ENCODE results near the gene GJC1. TPM values are rescaled to one million over a fixed set of nuclear protein-coding genes. Genes with fewer than 3 reads are reported as not detected.

Gene GJC1
- total and polyA plus RNA-seq, 11 donors, result 14.2 to 60.8 (median 24.9) TPM

DNA sequence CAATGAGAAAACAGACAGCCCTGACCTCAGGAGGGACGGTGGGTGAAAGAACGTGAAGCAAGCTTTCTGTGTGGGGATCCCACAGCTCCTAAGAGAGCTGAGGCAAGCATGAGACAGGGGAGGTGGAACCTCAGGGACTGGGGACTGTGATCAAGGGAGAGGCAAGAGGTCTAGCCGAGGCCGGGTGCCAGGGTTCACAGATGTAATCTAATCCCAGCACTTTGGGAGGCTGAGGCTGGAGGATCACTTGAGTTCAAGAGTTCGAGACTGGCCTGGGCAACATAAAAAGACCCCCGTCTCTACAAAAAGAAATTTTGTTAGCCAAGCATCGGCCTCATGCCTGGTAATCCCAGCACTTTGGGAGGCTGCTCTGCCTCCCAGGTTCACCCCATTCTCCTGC lies 75.8 kb downstream of the GJC1 start:
- no peak overlapping the region for H3K4me3 ChIP-seq
- H3K4me1 ChIP-seq, result peaks cover 0 to 31% (median 6%) of the 10 kb centered on the region in 12 donors
- intact Hi-C loops (cut with DNase I), result loop anchor here in 1 of 10 donors (10.0 kb wide), 1 partner anchor 59 kb away; no protein-coding TSS in a partner anchor
- TF ChIP-seq, protein P1, sequence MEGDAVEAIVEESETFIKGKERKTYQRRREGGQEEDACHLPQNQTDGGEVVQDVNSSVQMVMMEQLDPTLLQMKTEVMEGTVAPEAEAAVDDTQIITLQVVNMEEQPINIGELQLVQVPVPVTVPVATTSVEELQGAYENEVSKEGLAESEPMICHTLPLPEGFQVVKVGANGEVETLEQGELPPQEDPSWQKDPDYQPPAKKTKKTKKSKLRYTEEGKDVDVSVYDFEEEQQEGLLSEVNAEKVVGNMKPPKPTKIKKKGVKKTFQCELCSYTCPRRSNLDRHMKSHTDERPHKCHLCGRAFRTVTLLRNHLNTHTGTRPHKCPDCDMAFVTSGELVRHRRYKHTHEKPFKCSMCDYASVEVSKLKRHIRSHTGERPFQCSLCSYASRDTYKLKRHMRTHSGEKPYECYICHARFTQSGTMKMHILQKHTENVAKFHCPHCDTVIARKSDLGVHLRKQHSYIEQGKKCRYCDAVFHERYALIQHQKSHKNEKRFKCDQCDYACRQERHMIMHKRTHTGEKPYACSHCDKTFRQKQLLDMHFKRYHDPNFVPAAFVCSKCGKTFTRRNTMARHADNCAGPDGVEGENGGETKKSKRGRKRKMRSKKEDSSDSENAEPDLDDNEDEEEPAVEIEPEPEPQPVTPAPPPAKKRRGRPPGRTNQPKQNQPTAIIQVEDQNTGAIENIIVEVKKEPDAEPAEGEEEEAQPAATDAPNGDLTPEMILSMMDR (IDR thresholded peaks at IDR 0.05), result no peak
- no peak for TF ChIP-seq POLR2A (IDR thresholded peaks at IDR 0.05)
- no peak overlapping the region for H3K27ac ChIP-seq
- no peak for DNase-seq
- whole genome bisulfite sequencing, 4 donors, result 72 to 86% (median 82%) methylated on average over 7 of the region's 7 CpGs
- no peaks in the 10 kb centered on the region for H3K9me3 ChIP-seq
- no peak for ATAC-seq
- peaks cover 0 to 16% (median 4%) of the 10 kb centered on the region in 9 donors for H3K27me3 ChIP-seq
- peaks cover 0 to 3% (median 0%) of the 10 kb centered on the region in 9 donors for H3K36me3 ChIP-seq

- H3K9me3 ChIP-seq, result no peaks in the 10 kb centered on the region
- no peak overlapping the region for H3K27ac ChIP-seq
- DNase-seq (no peak), ATAC-seq (no peak)
- WGBS, 4 donors, result 78 to 88% (median 86%) methylated on average over 14 to 17 of the region's 17 CpGs
- intact Hi-C loops (cut with DNase I), result loop anchor here in 1 of 10 donors (10.0 kb wide), 1 partner anchor 58 kb away; no protein-coding TSS in a partner anchor
- TF ChIP-seq, protein P1 (IDR thresholded peaks at IDR 0.05), result no peak
- no peak for TF ChIP-seq POLR2A (IDR thresholded peaks at IDR 0.05)
- H3K27me3 ChIP-seq, result peaks cover 0 to 8% (median 0%) of the 10 kb centered on the region in 9 donors
- H3K4me3 ChIP-seq, result no peak overlapping the region
- H3K4me1 ChIP-seq, result peaks cover 0 to 30% (median 3%) of the 10 kb centered on the region in 12 donors
- H3K36me3 ChIP-seq, result peaks cover 0 to 12% (median 0%) of the 10 kb centered on the region in 9 donors
Measured at GRCh38 chr17:44752953-44753861, 76.9 kb downstream of the GJC1 start.

DNA sequence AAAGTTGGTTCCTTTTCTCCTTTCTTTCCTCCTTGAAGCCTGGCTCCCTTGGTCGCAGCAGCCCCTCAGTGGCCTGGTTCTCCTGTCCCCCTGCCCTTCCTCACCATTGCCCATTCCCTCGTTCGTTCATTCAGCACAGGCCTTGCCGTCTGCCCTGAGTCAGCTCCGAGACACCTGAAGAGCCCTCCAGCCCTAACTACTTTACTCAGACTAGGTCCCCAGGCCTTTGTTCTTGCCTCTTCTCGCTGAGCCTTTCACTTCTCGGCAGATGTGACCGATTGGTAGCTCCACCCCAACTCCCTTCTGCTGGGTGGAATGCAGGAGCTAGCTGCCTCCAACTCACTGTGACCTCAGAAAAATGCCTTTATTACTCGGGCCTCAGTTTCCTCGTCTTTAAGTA lies 78.3 kb downstream of the GJC1 start:
- H3K27ac ChIP-seq, result no peak overlapping the region
- no peaks in the 10 kb centered on the region for H3K27me3 ChIP-seq
- intact Hi-C loops (cut with DNase I), result loop anchor here in 1 of 10 donors (10.0 kb wide), 1 partner anchor 57 kb away; no protein-coding TSS in a partner anchor
- 93 to 96% (median 93%) methylated on average over 10 of the region's 10 CpGs for WGBS, 4 donors
- peaks cover 0 to 24% (median 0%) of the 10 kb centered on the region in 9 donors for H3K36me3 ChIP-seq
- TF ChIP-seq POLR2A (IDR thresholded peaks at IDR 0.05), result no peak
- TF ChIP-seq, protein P1 (IDR thresholded peaks at IDR 0.05), result no peak
- no peak for ATAC-seq
- no peak overlapping the region for H3K4me3 ChIP-seq
- H3K9me3 ChIP-seq, result no peaks in the 10 kb centered on the region
- H3K4me1 ChIP-seq, result peaks cover 0 to 18% (median 2%) of the 10 kb centered on the region in 12 donors
- DNase-seq, result no peak

GRCh38 chr17:44751331-44751730 lies 78.8 kb downstream of the GJC1 start:
- 82 to 88% (median 85%) methylated on average over 7 of the region's 7 CpGs for WGBS, 4 donors
- Histone ChIP-seq H3K4me3 (no peak overlapping the region), H3K27ac (no peak overlapping the region), H3K4me1 (peaks cover 0 to 18% (median 2%) of the 10 kb centered on the region in 12 donors), H3K9me3 (no peaks in the 10 kb centered on the region), H3K27me3 (no peaks in the 10 kb centered on the region), H3K36me3 (peaks cover 0 to 24% (median 0%) of the 10 kb centered on the region in 9 donors)
- ATAC-seq, result no peak
- TF ChIP-seq, protein P1 (IDR thresholded peaks at IDR 0.05), result no peak
- no peak for TF ChIP-seq POLR2A (IDR thresholded peaks at IDR 0.05)
- intact Hi-C loops (cut with DNase I), result loop anchor here in 1 of 10 donors (10.0 kb wide), 1 partner anchor 57 kb away; no protein-coding TSS in a partner anchor
- no peak for DNase-seq
